Measurements from ENCODE around the gene NTHL1. TPM values are rescaled to one million over a fixed set of nuclear protein-coding genes. Genes with fewer than 3 reads are reported as not detected.
A peak's percentile ranks its signal among the peaks of the same experiment; 100 is the strongest.

Gene NTHL1
- total RNA-seq, 1 experiment from 2014 or later: 52.0 TPM

GRCh38 chr16:2076072-2076865, 28.6 kb upstream of the NTHL1 start:
- Histone ChIP-seq H3K79me1 (ENCODE audit: insufficient read depth, low read depth, low read length, poor library complexity, severe bottlenecking) (no peaks in the 10 kb centered on the region), H4K20me1 (ENCODE audit: control insufficient read depth, insufficient read depth, insufficient read length) (no peaks in the 10 kb centered on the region), H3K27me3 (ENCODE audit: insufficient read depth, low read length) (no peaks in the 10 kb centered on the region), H2BK5ac (ENCODE audit: insufficient read length, low read length) (no peak overlapping the region), H4K8ac (replicated peaks; ENCODE audit: insufficient read length, low read depth, low read length) (no peak overlapping the region), H4K5ac (ENCODE audit: insufficient read length, low read depth, low read length) (no peak overlapping the region), H3K18ac (ENCODE audit: insufficient read length, low read depth, low read length) (no peak overlapping the region), H2BK12ac (ENCODE audit: insufficient read length, low read depth, low read length) (no peak overlapping the region), H2BK120ac (ENCODE audit: low read depth, low read length, poor library complexity, severe bottlenecking) (no peak overlapping the region), H2BK15ac (ENCODE audit: low read depth, low read length) (no peak overlapping the region), H3K4me2 (ENCODE audit: insufficient read depth, insufficient read length, low read length) (no peak overlapping the region), H3K4me1 (ENCODE audit: insufficient read depth, low read length) (no peaks in the 10 kb centered on the region), H3K14ac (ENCODE audit: insufficient read depth, low read length) (no peak overlapping the region), H3K56ac (ENCODE audit: insufficient read length, low read depth, low read length) (no peak overlapping the region), H3K23me2 (ENCODE audit: insufficient read length, low read depth, low read length, poor library complexity, severe bottlenecking) (no peaks in the 10 kb centered on the region), H3K9ac (ENCODE audit: extremely low read depth, insufficient read length, low read length) (no peak overlapping the region), H2AFZ (ENCODE audit: low read length) (no peak overlapping the region), H2BK20ac (ENCODE audit: low read depth, low read length, poor library complexity, severe bottlenecking) (no peak overlapping the region), H2AK5ac (ENCODE audit: insufficient read length, low read length) (no peak overlapping the region), H3K9me3 (ENCODE audit: control insufficient read depth, low read depth, low read length) (no peaks in the 10 kb centered on the region), H3K79me2 (ENCODE audit: insufficient read depth, low read length) (no peaks in the 10 kb centered on the region), H3K27ac (ENCODE audit: insufficient read length, low read depth, low read length) (no peak overlapping the region), H4K91ac (ENCODE audit: insufficient read length, low read depth, low read length) (no peak overlapping the region), H3T11ph (ENCODE audit: low read length) (no peak overlapping the region), H3K4ac (ENCODE audit: low read depth, low read length) (no peak overlapping the region), H3K23ac (ENCODE audit: insufficient read length, low read depth, low read length) (no peak overlapping the region)
- DNase-seq: no peak
- peak overlapping the region in 1 of 3 experiments; percentile 89; a peak in 2 of 7 replicates for H3K27ac Mint-ChIP-seq
- H3K9me3 Mint-ChIP-seq: no peaks in the 10 kb centered on the region
- peaks cover 5 to 40% (median 30%) of the 10 kb centered on the region in 3 experiments; a peak in 6 of 7 replicates for H3K36me3 Mint-ChIP-seq (ENCODE audit: insufficient read depth in 1 of 3, low read depth in 3 of 3)
- no peaks in the 10 kb centered on the region for H3K4me1 Mint-ChIP-seq
- TF ChIP-seq CTCF (conservative IDR thresholded peaks at IDR 0.05): no peak
- H3K4me3 Mint-ChIP-seq: no peak overlapping the region
- WGBS (ENCODE audit: extremely low coverage, insufficient read length, low lambda C conversion rate): no CpG with 5 or more reads among the region's 28 CpGs
- no peaks in the 10 kb centered on the region for H3K27me3 Mint-ChIP-seq (ENCODE audit: low read depth)
